OCI-LY7 (cell line): ENCODE results near the gene SLC25A33. TPM values are rescaled to one million over a fixed set of nuclear protein-coding genes. Genes with fewer than 3 reads are reported as not detected.

ENCODE experiments used
- BruUV-seq: library from RNA; stranded (reverse); fragments of 400-500 nt; replicated peaks from 2 replicates; lab custom pipeline; 2021; lab: Mats Ljungman, UMichigan
- CTCF ChIA-PET: fragments of 300-600 bp; sonication (Branson Sonifier 250); formaldehyde crosslinking; loops from one replicate; lab custom pipeline; 2022; ENCODE audit warnings: antibody characterized with exemption; ENCODE audit not compliant: unreplicated experiment; lab: Charles Lee
- POLR2A ChIA-PET: fragments of 300-600 bp; sonication (Branson Sonifier 250); formaldehyde crosslinking; loops from one replicate; lab custom pipeline; 2022; ENCODE audit warnings: antibody characterized with exemption; lab: Charles Lee
- DNase-seq: peaks from one replicate; pipeline ENCODE4 v3.0.0-alpha.2; 2015; ENCODE audit warnings: low spot score
- H2AFZ ChIP-seq: fragments of 200-600 bp; sonication (generic), shearing (Covaris generic); 2 replicates; pipeline ENCODE4 v1.6.1; 2014; ENCODE audit warnings: mild to moderate bottlenecking, antibody characterized with exemption, low read length, moderate library complexity
- H3K27ac ChIP-seq: fragments of 200-600 bp; sonication (generic); 2 replicates; pipeline ENCODE4 v1.5.1; 2014; ENCODE audit warnings: mixed run types, low read depth, mild to moderate bottlenecking, moderate library complexity, low read length, inconsistent platforms; ENCODE audit not compliant: poor library complexity, severe bottlenecking
- H3K36me3 ChIP-seq: fragments of 200-600 bp; sonication (generic); 2 replicates; pipeline ENCODE4 v1.6.1; 2014; ENCODE audit warnings: mild to moderate bottlenecking, antibody characterized with exemption, low read length, moderate library complexity, mixed read lengths; ENCODE audit not compliant: insufficient read depth
- H3K4me1 ChIP-seq: fragments of 200-600 bp; sonication (generic); 2 replicates; pipeline ENCODE4 v1.5.1; 2014; ENCODE audit warnings: mild to moderate bottlenecking, low read length; ENCODE audit not compliant: insufficient read depth, poor library complexity, severe bottlenecking
- H3K4me2 ChIP-seq: fragments of 200-600 bp; sonication (generic); 2 replicates; pipeline ENCODE4 v1.6.1; 2014; ENCODE audit warnings: mild to moderate bottlenecking, low read length
- H3K4me3 ChIP-seq: fragments of 200-600 bp; sonication (generic); 2 replicates; pipeline ENCODE4 v1.5.1; 2014; ENCODE audit warnings: mild to moderate bottlenecking, low read depth, low read length; ENCODE audit not compliant: poor library complexity, severe bottlenecking
- H3K79me2 ChIP-seq: fragments of 200-600 bp; sonication (generic); 2 replicates; pipeline ENCODE4 v1.6.1; 2016; ENCODE audit warnings: low read depth, mild to moderate bottlenecking, low read length, moderate library complexity, mixed read lengths; ENCODE audit not compliant: insufficient read depth
- H3K9me2 ChIP-seq: fragments of 200-600 bp; sonication (generic); 2 replicates; pipeline ENCODE4 v1.6.1; 2016; ENCODE audit warnings: mild to moderate bottlenecking, low read length, mixed read lengths; ENCODE audit not compliant: insufficient read depth
- H3K9me3 ChIP-seq: fragments of 200-600 bp; sonication (generic); 2 replicates; pipeline ENCODE4 v1.6.1; 2014; ENCODE audit warnings: mild to moderate bottlenecking, mixed run types, low read length, mixed read lengths
- H4K20me1 ChIP-seq: fragments of 200-600 bp; sonication (generic); 2 replicates; pipeline ENCODE4 v1.6.1; 2014; ENCODE audit warnings: mild to moderate bottlenecking, antibody characterized with exemption, low read length, moderate library complexity, mixed read lengths; ENCODE audit not compliant: insufficient read depth
- CTCF ChIP-seq: fragments of 200-600 bp; sonication (generic); conservative IDR thresholded peaks from 2 replicates; pipeline ENCODE4 v1.5.1; 2014; ENCODE audit warnings: mild to moderate bottlenecking, antibody characterized with exemption, low read length, moderate library complexity, mixed read lengths
- EZH2phosphoT487 ChIP-seq: fragments of 200-600 bp; sonication (generic); IDR thresholded peaks from 2 replicates; pipeline ENCODE4 v1.6.1; 2018; ENCODE audit warnings: low read depth, borderline replicate concordance, mild to moderate bottlenecking, mixed run types, antibody characterized with exemption, low read length, moderate library complexity, mixed read lengths
- intact Hi-C: fragments of 100-400 bp; cut with micrococcal nuclease; formaldehyde crosslinking; loops from one replicate; pipeline ENCODE4 v1.10.0; 2022; ENCODE audit not compliant: unreplicated experiment
- total RNA-seq, 2 experiments: library from RNA; depleted of rRNA in 1 of 2; stranded (reverse); fragments of >200 nt in 1 of 2; shearing (Covaris generic) in 1 of 2; gene quantifications; 2 replicates each; pipeline ENCODE4 v1.2.3, GENCODE V29; 2014 to 2022

Gene SLC25A33
- total RNA-seq, 2 experiments from 2014 or later: 15.1 to 16.5 TPM

DNA sequence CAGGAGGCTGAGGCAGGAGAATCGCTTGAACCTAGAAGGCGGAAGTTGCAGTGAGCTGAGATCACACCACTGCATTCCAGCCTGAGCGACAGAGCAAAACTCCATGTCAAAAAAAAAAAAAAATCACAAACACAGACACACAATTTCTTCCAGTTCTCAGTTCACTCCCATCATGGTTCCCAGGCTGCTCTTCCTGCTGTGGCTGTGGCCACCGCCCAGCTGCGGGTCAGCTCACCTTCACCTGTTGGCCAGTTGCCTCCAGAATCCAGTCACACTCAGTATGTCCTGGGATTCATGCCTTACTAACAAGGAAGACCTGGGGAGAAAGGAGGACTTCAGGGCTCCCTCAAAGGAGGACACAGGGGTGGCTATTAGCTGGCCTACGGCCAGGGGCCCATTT is 45.9 kb upstream of the SLC25A33 start:
- H3K4me1 ChIP-seq: peaks cover 9% of the 10 kb centered on the region
- CTCF ChIA-PET: no interaction called here
- H3K9me2 ChIP-seq: no peaks in the 10 kb centered on the region
- no peaks in the 10 kb centered on the region for H3K79me2 ChIP-seq
- no peak for TF ChIP-seq CTCF
- no peak for TF ChIP-seq EZH2phosphoT487
- BruUV-seq: no TSS peak
- POLR2A ChIA-PET: no interaction called here
- no peak overlapping the region for H3K4me2 ChIP-seq
- no peak for DNase-seq
- no peak overlapping the region for H3K27ac ChIP-seq
- H4K20me1 ChIP-seq: no peaks in the 10 kb centered on the region
- H3K9me3 ChIP-seq: no peaks in the 10 kb centered on the region
- H3K4me3 ChIP-seq: no peak overlapping the region
- no peaks in the 10 kb centered on the region for H3K36me3 ChIP-seq
- intact Hi-C loops: no loop called here
- no peak overlapping the region for H2AFZ ChIP-seq

GRCh38 chr1:9494936-9495758 is 44.1 kb upstream of the SLC25A33 start:
- intact Hi-C loops: loop anchor here (1.0 to 2.0 kb wide), 2 partner anchors 44 to 78 kb away; partner anchors contain the start of gene SLC25A33
- Histone ChIP-seq H2AFZ (peak overlapping the region; percentile 91), H4K20me1 (no peaks in the 10 kb centered on the region), H3K9me3 (no peaks in the 10 kb centered on the region), H3K4me3 (peak overlapping the region; percentile 62), H3K36me3 (no peaks in the 10 kb centered on the region), H3K4me2 (peak overlapping the region; percentile 85), H3K4me1 (peaks cover 9% of the 10 kb centered on the region), H3K79me2 (no peaks in the 10 kb centered on the region), H3K27ac (no peak overlapping the region), H3K9me2 (no peaks in the 10 kb centered on the region)
- BruUV-seq: no TSS peak
- DNase-seq: peak; percentile 82
- POLR2A ChIA-PET: interaction anchor here (0.6 to 0.9 kb wide), 3 partner anchors 41 to 246 kb away, joined by 3 read pairs; no protein-coding TSS in a partner anchor
- TF ChIP-seq CTCF: peak; percentile 95
- no peak for TF ChIP-seq EZH2phosphoT487
- CTCF ChIA-PET: interaction anchor here (0.6 to 1.3 kb wide), 5 partner anchors 21 to 228 kb away, joined by 3 to 4 read pairs (median 4); no protein-coding TSS in a partner anchor
